ENCODE measurements around the gene KCNQ1.

The KCNQ1 gene

GRCh38 chr11:2441171-2441570, 3.6 kb upstream of the KCNQ1 start:
- no peak for DNase-seq (ENCODE audit: low read depth in 2 of 2)

GRCh38 chr11:2442589-2442988, 2.2 kb upstream of the KCNQ1 start:
- DNase-seq (ENCODE audit: low read depth in 2 of 2), result no peak

DNA sequence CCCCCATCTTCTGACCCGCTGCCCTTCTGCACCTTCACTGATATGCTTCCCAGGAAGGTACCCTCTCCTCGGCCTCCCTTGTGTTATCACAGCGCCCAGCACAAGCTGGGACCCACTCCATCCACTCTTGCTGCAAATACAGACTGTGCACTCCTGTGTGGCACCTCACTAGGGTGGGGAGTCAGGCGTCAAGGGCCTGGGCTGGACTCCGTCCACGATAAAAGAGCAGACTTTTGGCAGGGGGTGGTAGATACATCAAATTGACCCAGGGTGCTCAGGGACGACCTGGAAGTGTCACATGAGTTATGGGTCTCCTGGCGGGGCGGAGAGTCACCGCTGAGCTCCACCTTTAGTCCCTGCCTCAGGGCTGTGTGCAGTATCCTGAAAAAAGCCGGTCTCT, 1.4 kb upstream of the KCNQ1 start:
- DNase-seq (ENCODE audit: low read depth in 2 of 2), result no peak

GRCh38 chr11:2443881-2444820, 657 bp upstream of the KCNQ1 start, which contains the start of gene TRPM5:
TRPM5 (minus strand) TSS chr11:2444514; CDS start chr11:2423036, 21,478 bp downstream.
- peak; percentile 54 to 76 for DNase-seq (ENCODE audit: low read depth in 2 of 2)

DNA sequence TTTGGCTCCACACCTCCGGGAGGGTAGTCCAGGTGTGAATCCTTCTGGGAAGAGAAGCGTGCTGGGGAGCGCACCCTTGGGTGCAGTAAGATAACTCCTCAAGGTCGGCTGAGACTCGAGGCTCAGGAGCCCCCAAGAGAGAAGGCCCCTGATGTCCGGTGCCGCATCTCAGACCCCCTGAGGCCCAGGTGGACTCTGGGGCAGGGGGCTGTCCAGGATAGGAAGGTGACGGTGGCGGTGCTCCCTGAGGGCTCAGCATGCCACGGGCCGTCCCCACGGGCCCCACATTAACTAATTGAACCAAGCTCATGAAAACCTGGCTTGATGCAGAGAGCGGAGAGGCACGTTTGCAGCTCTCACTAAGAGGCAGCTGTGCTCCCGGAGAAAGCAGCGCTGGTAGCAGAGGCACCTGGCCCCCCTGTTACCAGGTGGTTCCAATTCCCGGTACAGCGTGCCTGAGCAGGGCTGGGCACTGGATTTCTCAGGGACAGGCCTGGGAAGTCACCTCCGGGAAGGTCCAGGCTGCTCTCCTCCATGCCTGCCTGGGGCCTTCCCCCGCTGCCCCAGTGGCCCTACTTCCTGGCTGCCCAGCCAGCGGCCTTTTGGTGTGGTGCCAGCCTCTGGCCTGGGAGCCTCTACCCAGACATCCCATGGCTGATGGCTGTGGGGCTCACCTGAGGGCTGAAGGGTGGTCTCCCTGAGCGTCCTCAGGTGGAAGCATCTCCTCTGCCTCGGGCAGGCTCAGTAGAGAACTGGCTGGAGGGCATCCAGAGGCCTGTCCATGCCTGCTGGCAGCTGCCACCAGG, 1.1 kb downstream of the KCNQ1 start:
- no peak for DNase-seq (ENCODE audit: low read depth in 2 of 2)

- no peak for DNase-seq (ENCODE audit: low read depth in 2 of 2)
Observed at GRCh38 chr11:2446590-2447252, 1.9 kb downstream of the KCNQ1 start.

GRCh38 chr11:2447253-2447950, 2.6 kb downstream of the KCNQ1 start:
- no peak for DNase-seq (ENCODE audit: low read depth in 2 of 2)

- no peak for DNase-seq (ENCODE audit: low read depth in 2 of 2)
Observed at GRCh38 chr11:2447951-2448650, 3.3 kb downstream of the KCNQ1 start.

DNA sequence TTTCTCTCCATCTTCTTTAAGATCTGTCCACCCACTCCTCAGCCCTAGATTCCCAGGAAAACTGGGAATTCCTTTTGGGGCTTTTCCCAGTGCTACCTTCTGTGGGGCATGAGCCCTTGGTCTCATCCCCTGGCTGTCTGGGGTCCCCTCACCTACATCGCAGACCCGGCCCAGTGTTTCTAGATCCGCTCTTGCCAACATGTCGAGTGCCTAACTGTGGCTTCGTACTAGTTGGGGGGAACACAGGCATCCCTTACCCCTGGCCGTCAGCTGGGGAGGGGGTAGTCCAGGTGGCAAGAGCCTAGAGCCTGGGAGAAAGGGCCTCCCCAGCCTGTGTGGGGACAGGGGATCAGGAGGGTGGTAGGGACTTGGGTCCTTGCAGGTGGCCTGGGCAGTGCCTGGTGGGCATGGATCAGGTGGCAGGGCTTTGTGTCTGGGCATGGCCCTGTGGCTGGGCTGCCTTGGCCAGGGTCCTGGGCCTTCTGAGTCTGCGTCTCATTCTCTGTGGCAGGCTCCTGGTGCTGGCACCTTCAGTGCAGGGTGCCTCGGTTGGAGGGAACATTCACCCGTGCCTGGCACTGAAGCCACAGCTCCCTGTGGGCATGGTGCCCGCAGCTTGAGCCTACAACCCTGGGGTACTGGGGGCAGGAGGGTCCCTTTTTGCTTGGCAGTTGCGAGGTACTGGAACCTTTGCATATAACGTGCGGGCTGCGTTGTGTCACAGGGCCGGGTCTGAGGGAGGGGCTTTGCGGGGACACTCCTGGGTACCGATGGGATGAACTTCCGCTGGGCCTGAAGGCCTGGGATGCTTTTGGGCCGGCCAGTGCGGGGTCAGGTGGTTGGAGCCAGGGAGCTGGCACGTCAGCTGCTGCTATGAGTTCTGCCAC, 4.1 kb downstream of the KCNQ1 start:
- no peak for DNase-seq (ENCODE audit: low read depth in 2 of 2)

DNA sequence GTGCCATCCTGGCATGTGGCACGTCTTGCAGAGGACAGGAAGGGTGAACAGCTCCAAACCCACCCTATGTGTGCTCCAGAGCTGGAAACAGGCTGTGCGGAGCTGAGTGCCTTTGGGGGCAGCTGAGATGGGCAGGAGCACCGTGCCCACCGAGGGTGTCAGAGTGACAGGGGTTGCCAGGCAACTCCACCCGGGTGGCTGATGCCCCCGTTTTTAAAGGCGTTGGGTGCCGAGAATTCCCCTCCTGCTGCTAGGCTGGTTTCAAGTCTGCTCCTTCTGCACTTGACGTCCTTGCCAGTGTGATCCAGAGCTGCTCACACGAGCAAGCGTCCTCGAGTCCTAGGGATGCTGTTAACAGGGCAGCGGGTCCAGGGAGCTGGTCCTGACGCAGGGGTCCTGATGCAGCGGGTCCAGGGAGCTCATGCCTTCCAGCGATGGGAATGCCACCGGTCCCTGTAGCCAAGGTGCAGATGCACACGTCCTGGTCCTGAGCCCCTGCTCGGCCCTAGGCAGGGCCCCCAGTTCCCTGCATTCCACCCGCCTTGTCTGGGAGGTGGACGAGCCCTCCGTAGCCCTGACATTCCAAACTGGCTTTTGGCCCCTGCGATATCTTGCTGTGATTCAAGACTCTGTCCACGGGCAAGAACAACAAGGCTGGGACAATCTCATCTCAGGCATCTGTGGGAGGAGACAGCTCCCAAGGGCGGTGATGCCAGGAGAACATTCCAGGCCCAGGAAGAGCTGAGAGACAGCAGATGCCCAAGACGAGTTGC, 4.9 kb downstream of the KCNQ1 start:
- DNase-seq (ENCODE audit: low read depth in 2 of 2), result no peak

DNA sequence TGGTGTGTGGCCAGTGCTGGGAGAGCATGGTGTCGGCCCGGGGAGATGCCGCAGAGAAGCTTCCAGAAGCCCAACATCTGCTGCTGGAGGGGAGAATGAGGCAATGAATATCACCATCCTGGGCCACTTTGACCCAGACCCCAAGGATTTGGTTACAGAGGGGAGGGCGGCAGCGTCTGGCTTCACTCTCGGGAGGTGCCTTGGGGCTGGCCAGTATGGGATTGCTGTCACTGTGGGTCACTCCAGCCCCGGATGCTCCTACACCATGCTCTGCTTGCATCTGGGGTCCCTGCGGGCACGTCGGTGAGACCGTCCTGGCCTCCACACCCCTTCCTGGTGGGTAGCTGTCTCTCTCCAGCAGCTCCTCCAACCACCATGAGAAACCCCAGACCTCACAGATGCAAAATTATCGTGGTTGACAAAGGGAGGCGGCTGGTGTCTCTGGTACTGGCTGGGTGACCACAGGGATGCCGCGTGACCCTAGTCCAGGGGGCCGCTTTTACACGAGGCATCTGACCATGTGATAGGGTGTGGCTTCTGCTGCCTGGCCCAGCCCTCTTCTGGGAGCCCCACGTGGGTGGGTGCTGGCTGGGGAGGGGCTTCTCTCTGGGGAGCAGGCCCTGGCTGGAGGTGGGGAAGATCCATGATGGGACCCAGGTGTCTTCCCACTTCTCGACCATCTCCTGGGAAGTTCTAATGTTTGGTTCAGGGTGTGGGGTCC, 5.7 kb downstream of the KCNQ1 start:
- no peak for DNase-seq (ENCODE audit: low read depth in 2 of 2)

GRCh38 chr11:2451336-2451735, 6.5 kb downstream of the KCNQ1 start:
- DNase-seq (ENCODE audit: low read depth in 2 of 2), result no peak

GRCh38 chr11:2451916-2452315, 7.1 kb downstream of the KCNQ1 start:
- no peak for DNase-seq (ENCODE audit: low read depth in 2 of 2)

DNA sequence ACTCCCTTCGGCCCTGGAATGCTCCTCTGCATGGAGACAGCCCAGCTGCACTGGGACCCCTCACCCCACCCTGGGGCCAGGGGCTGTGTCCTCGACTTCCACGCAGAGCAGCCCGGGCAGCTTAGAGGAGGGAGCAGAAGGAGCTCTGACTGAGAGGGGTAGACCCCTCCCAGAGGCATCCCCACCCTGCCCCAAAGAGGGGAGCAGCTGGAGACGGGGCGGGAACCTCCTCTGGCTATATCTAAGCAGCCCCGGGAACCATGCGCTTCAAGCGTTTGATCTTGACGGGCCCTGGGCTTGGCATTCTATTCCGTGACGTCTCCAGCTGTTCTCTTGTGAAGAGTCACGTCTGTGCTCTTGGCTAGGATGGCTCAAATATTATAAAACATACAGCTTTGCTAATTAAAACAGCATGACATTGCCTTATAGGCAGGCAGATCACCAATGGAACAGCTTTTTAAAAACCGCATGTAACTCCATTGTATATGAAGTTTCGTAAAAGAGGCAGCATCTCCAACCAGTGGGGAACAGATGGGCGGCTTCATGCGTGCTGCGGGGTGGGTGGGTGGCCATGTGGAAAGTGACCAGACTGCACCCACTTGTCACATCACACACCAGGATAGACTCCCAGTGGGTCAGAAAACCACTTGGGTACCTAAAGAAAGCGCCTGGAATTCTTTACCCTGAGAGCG, 7.7 kb downstream of the KCNQ1 start:
- DNase-seq (ENCODE audit: low read depth in 2 of 2), result no peak

DNA sequence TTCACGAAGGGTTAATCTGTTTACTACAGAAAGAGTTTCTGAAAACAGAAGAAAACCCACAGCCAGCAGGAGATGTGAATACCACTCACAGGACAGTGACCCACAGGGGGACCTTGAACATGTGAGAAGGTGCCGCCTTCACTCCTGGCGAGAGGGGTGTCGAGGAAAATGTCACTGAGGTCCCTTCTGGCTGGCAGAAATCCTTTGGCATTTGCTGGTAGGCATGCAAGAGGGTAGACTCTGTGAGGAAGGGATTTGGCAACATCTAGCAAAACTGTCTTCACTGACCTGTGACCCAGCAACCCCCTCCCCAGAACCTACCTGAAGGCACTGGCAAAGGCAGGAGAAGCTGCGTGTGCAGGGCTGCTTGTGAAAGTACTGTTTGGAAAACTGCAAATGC, 8.6 kb downstream of the KCNQ1 start:
- no peak for DNase-seq (ENCODE audit: low read depth in 2 of 2)

DNA sequence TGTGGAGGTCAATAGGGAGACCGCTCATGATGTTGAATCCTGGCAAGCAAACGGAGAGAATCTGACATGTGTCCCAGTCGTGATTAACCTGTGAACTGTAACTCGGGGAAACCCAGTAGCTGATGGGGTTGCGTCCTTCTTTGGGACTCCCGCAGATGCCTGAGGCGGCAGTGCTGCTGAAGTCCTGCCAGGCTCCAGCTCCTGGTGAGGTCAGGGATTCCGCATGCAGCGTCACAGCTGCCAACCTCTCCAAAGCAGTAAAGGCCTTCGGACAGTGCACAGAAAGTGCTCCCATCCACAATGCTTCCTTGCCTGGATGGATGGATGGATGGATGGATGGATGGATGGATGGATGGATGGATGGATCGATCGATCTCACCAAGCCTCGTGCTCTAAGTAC, 13.5 kb downstream of the KCNQ1 start:
- no peak for DNase-seq (ENCODE audit: low read depth in 2 of 2)

GRCh38 chr11:2459016-2459725, 14.4 kb downstream of the KCNQ1 start:
- DNase-seq (ENCODE audit: low read depth in 2 of 2), result no peak

All from stimulated activated CD4-positive, alpha-beta T cell treated with anti-CD3 and anti-CD28 coated beads, Interleukin-12 subunit alpha, Interleukin-12 subunit beta, amount 100 ng/mL, for 24 hours (primary cell).